Cortex of kidney (tissue), 1 donor: Measurements from ENCODE around the gene MCMBP.

Experiments
- DNase-seq: peaks from one replicate; lab custom pipeline; 2025; lab: John Stamatoyannopoulos, UW

Gene MCMBP

DNA sequence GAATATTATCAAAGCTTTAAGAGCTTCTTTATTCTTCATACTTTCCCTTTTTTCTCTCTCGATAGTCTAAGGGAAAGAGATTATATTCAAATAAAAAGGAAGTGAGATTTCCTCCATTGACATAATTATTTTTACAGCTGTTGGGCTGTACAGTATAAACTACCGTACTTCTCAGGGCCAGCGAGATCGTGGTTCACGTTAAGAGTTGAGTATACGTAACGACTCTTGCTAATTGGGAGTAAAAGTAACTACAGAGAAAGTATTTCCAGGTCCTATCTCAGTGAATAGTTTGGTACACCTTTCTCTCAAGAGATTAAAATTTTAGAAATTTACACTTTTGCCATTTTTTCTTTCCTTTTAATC is 89.0 kb downstream of the MCMBP start:
- no peak for DNase-seq

DNA sequence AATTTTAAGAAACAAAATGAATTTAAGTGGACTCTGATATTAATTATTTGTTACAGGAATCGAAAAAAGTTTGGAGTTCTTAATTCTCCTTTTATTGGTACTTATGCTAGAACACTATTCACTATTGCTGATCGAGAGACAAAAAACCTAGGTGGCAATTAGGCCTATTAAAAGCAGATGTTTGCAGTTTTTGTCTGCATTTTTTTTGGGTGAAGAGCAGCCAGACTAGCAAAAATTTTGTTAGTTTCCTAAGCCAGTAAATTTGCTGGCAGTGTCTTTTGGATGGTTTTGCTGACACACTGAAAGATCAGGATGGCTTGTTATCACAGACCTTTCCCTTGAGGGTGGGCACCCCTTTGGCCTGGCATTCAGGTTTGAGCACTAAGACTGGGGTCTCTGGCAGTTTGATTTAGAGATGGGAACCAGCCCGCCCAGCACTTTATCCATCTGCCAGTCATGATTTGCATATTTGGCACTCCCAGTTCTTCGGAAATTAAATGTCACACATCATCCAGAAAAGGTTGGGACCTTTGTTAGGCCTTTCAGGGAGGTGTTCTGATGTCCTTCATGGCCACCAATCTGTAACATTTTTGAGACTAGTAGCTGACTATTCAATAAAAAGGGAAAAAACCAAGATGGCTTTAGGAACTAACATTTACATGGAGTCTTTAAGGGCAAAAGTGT is 89.5 kb downstream of the MCMBP start:
- no peak for DNase-seq

DNA sequence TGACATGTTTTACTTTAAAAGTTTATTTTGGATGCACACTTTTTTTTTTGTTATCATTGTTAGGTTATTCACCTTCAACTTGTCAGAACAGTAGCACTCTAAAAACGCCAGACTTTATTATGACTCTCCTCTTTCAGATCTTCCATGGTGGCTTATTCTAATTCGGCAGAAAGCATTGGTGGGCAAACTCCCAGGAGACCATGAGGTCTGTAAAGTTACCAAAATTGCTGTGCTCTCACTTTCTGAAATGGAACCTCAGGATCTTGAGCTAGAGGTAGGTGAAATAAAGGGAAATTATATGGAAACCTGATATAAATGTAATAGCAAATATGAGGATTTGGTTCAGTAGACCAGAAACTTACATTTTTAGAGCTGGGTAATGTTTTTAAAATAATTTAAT is 91.1 kb downstream of the MCMBP start:
- DNase-seq: no peak

DNA sequence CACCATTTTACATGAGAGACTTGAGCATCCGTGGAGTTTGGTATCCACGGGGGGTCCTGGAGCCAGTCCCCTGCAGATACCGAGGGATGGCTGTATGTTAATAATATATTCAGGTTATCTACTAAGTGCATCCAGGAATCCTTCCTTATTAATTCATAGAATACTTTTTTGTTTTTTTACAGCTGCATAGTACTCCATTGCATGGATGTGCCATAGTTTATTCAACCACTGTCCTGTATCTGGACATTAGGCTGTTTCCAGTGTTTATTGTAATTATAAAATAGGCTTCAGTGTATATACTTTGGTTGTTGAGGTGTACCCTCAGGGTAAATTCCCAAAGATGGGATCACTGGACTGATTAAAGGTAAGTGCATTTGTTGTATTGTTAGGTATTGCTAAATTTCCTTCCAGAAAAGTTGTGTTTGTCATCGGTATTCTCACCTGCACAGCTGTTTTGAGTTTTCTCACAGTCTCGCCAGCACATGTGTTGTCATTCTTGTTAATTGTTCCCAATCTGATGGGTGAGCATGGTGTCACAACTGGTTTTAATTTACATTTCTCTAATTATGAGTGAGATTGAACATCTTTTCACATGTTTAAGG is 91.7 kb downstream of the MCMBP start:
- no peak for DNase-seq
